Gastroesophageal sphincter (tissue), 4 donors: ENCODE measurements around the gene PARK7. TPM values are rescaled to one million over a fixed set of nuclear protein-coding genes. Genes with fewer than 3 reads are reported as not detected.
"Not testable (repeated sequence)": the region's sequence is repeated elsewhere in the genome, so short reads cannot be mapped to it uniquely, and the experiment has no call there.

Experiments used
- ATAC-seq: fragments of 150-250 bp; one replicate; pipeline ENCODE4 v1.9.1; 2016; ENCODE audit warnings: mild to moderate bottlenecking, moderate library complexity
- H3K27ac ChIP-seq, 4 donors: fragments of 200-600 bp; sonication (generic) in 3 of 4; 1 replicate in 3 of 4; 2 replicates in 1 of 4; pipeline ENCODE4 v1.5.1; 2016 to 2019
- H3K27me3 ChIP-seq: fragments of 200-600 bp; sonication (generic); one replicate; pipeline ENCODE4 v1.5.1; 2019
- H3K36me3 ChIP-seq, 2 donors: fragments of 200-600 bp; sonication (generic); one replicate each; pipeline ENCODE4 v1.5.1; 2019; ENCODE audit warnings: control low read depth in 1 of 2
- H3K4me1 ChIP-seq, 3 donors: fragments of 200-600 bp; sonication (generic); 1 replicate in 2 of 3; 2 replicates in 1 of 3; pipeline ENCODE4 v1.5.1; 2016 to 2019; ENCODE audit warnings: control low read depth in 2 of 3
- H3K4me3 ChIP-seq, 2 donors: fragments of 200-600 bp; sonication (generic); one replicate each; pipeline ENCODE4 v1.5.1; 2019; ENCODE audit warnings: mild to moderate bottlenecking in 1 of 2, moderate library complexity in 1 of 2
- H3K9me3 ChIP-seq, 3 donors: fragments of 200-600 bp; sonication (generic); one replicate each; pipeline ENCODE4 v1.5.1; 2017 to 2019; ENCODE audit warnings: control low read depth in 2 of 3
- EP300 ChIP-seq: sonication (generic); formaldehyde crosslinking; IDR thresholded peaks from one replicate; pipeline ENCODE4 v1.6.1; 2017; ENCODE audit warnings: antibody characterized with exemption, mild to moderate bottlenecking
- POLR2A ChIP-seq, 2 donors: fragments of 450-650 bp; IDR thresholded peaks; one replicate each; pipeline ENCODE4 v1.6.1; 2017; ENCODE audit warnings: antibody characterized with exemption in 2 of 2, mild to moderate bottlenecking in 2 of 2, moderate library complexity in 1 of 2
- POLR2AphosphoS5 ChIP-seq: sonication (generic); formaldehyde crosslinking; IDR thresholded peaks from one replicate; pipeline ENCODE4 v1.6.1; 2017; ENCODE audit warnings: antibody characterized with exemption
- WGBS, 2 donors: methylation state at CpG; one replicate each; pipeline ENCODE4 v1.1.5; 2018; ENCODE audit warnings: low coverage in 1 of 2; 5-methylcytosine and 5-hydroxymethylcytosine counted together
- total RNA-seq, 4 donors: library from RNA; depleted of rRNA; stranded (reverse); fragments of >200 nt; gene quantifications; one replicate each; pipeline ENCODE4 v1.1.0, GENCODE V29; 2016
- TF ChIP-seq, protein P1 (sequence below), 4 experiments: fragments of 200-600 bp in 2 of 4; fragments of 450-650 bp in 2 of 4; sonication (generic) in 1 of 4; IDR thresholded peaks; one replicate each; pipeline ENCODE4 v1.5.1; 2017 to 2019; ENCODE audit warnings: antibody characterized with exemption in 4 of 4, mild to moderate bottlenecking in 2 of 4, moderate library complexity in 2 of 4

PARK7 gene
- total RNA-seq, 4 donors from 2014 or later, result 208 to 250 (median 224) TPM

GRCh38 chr1:7916501-7916830 lies 45.0 kb upstream of the PARK7 start:
- no peak overlapping the region for H3K4me3 ChIP-seq
- WGBS, 2 donors, result 54 to 67% methylated on average over 2 of the region's 2 CpGs
- H3K9me3 ChIP-seq, result no peaks in the 10 kb centered on the region
- no peaks in the 10 kb centered on the region for H3K36me3 ChIP-seq
- no peak for TF ChIP-seq POLR2AphosphoS5
- no peak for TF ChIP-seq POLR2A (IDR thresholded peaks at IDR 0.05)
- TF ChIP-seq EP300, result no peak
- TF ChIP-seq, protein P1, sequence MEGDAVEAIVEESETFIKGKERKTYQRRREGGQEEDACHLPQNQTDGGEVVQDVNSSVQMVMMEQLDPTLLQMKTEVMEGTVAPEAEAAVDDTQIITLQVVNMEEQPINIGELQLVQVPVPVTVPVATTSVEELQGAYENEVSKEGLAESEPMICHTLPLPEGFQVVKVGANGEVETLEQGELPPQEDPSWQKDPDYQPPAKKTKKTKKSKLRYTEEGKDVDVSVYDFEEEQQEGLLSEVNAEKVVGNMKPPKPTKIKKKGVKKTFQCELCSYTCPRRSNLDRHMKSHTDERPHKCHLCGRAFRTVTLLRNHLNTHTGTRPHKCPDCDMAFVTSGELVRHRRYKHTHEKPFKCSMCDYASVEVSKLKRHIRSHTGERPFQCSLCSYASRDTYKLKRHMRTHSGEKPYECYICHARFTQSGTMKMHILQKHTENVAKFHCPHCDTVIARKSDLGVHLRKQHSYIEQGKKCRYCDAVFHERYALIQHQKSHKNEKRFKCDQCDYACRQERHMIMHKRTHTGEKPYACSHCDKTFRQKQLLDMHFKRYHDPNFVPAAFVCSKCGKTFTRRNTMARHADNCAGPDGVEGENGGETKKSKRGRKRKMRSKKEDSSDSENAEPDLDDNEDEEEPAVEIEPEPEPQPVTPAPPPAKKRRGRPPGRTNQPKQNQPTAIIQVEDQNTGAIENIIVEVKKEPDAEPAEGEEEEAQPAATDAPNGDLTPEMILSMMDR (IDR thresholded peaks at IDR 0.05), result no peak
- no peak overlapping the region for H3K27ac ChIP-seq
- peaks cover 28% of the 10 kb centered on the region for H3K27me3 ChIP-seq
- no peaks in the 10 kb centered on the region for H3K4me1 ChIP-seq
- no peak for ATAC-seq

GRCh38 chr1:7917971-7918370 lies 43.5 kb upstream of the PARK7 start:
- not testable (repeated sequence) for H3K4me1 ChIP-seq, ATAC-seq, H3K36me3 ChIP-seq, H3K27ac ChIP-seq, H3K9me3 ChIP-seq, H3K4me3 ChIP-seq
- peaks cover 28% of the 10 kb centered on the region for H3K27me3 ChIP-seq
- WGBS, 2 donors, result 88% methylated on average over 5 of the region's 5 CpGs; no CpG with 5 or more reads in 1 of the 2 donors

GRCh38 chr1:7919880-7920279 lies 41.6 kb upstream of the PARK7 start:
- Histone ChIP-seq H3K4me3 (no peak overlapping the region), H3K4me1 (no peaks in the 10 kb centered on the region), H3K36me3 (no peaks in the 10 kb centered on the region), H3K27me3 (peaks cover 23% of the 10 kb centered on the region), H3K9me3 (no peaks in the 10 kb centered on the region), H3K27ac (no peak overlapping the region)
- no peak for ATAC-seq
- no peak for TF ChIP-seq POLR2A (IDR thresholded peaks at IDR 0.05)
- no peak for TF ChIP-seq EP300
- TF ChIP-seq, protein P1 (IDR thresholded peaks at IDR 0.05), result no peak
- TF ChIP-seq POLR2AphosphoS5, result no peak
- WGBS, 2 donors, result 72 to 93% methylated on average over 4 to 5 of the region's 5 CpGs

- no peaks in the 10 kb centered on the region for H3K4me1 ChIP-seq
- no peak overlapping the region for H3K4me3 ChIP-seq
- TF ChIP-seq EP300 (no peak), POLR2AphosphoS5 (no peak), POLR2A (IDR thresholded peaks at IDR 0.05) (no peak)
- TF ChIP-seq, protein P1 (IDR thresholded peaks at IDR 0.05), result no peak
- no peak overlapping the region for H3K27ac ChIP-seq
- WGBS, 2 donors, result 84 to 100% methylated on average over 1 to 6 of the region's 7 CpGs
- no peak for ATAC-seq
- no peaks in the 10 kb centered on the region for H3K36me3 ChIP-seq
- peaks cover 27% of the 10 kb centered on the region for H3K27me3 ChIP-seq
- no peaks in the 10 kb centered on the region for H3K9me3 ChIP-seq
Measured at GRCh38 chr1:7921796-7922195, 39.7 kb upstream of the PARK7 start.

DNA sequence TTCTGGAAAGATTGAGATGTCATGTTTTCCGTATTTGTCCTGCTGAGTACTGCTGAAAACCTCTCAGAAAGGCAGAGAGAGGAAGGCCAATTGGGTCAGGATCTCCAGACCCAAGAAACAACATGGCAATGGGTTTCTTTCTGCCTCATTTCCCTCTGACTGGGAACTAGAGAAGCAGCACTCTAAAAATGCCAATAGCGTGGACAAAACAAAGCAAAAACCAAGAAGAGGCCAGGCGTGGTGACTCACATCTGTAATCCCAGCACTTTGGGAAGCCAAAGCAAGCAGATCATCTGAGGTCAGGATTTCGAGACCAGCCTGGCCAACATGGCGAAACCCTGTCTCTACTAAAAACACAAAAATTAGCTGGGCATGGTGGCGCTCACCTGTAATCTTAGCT lies 39.2 kb upstream of the PARK7 start:
- Histone ChIP-seq H3K9me3 (no peaks in the 10 kb centered on the region), H3K4me3 (no peak overlapping the region), H3K27me3 (peaks cover 32% of the 10 kb centered on the region), H3K36me3 (no peaks in the 10 kb centered on the region), H3K27ac (no peak overlapping the region), H3K4me1 (no peaks in the 10 kb centered on the region)
- TF ChIP-seq, protein P1 (IDR thresholded peaks at IDR 0.05), result no peak
- TF ChIP-seq POLR2AphosphoS5 (no peak), POLR2A (IDR thresholded peaks at IDR 0.05) (no peak), EP300 (no peak)
- ATAC-seq, result no peak
- WGBS, 2 donors, result 81 to 91% methylated on average over 5 of the region's 6 CpGs

GRCh38 chr1:7927061-7927460 lies 34.5 kb upstream of the PARK7 start:
- ATAC-seq, H3K4me1 ChIP-seq: not testable (repeated sequence)
- 8 to 58% methylated on average over 5 to 8 of the region's 8 CpGs for WGBS, 2 donors

More at GRCh38 chr1:7927061-7927460, 34.5 kb upstream of the PARK7 start:
- H3K27me3 ChIP-seq, result peaks cover 68% of the 10 kb centered on the region
- H3K4me3 ChIP-seq, H3K9me3 ChIP-seq, H3K27ac ChIP-seq, H3K36me3 ChIP-seq: not testable (repeated sequence)
